A549 (cell line): ENCODE data around the gene PCNX1. TPM values are rescaled to one million over a fixed set of nuclear protein-coding genes. Genes with fewer than 3 reads are reported as not detected.

Experiments used
- ATAC-seq, 2 experiments: fragments of 200-7000 bp in 1 of 2; fragments of >200 bp in 1 of 2; cut with Nextera tagmentation in 1 of 2; cut with Tn5 transposase in 1 of 2; 3 replicates each; pipeline versions ENCODE4 v1.8.0 to v1.9.1; 2018 to 2020; ENCODE audit warnings: mild to moderate bottlenecking in 1 of 2, moderate library complexity in 1 of 2
- CTCF ChIA-PET: fragments of 300-600 bp; sonication (Branson Sonifier 250); formaldehyde crosslinking; extraction: SDS; loops from one replicate; lab custom pipeline; 2021; ENCODE audit warnings: antibody characterized with exemption, inconsistent platforms; lab: Yijun Ruan, JAX
- POLR2A ChIA-PET: fragments of 350-600 bp; formaldehyde crosslinking; extraction: SDS; loops from one replicate; lab custom pipeline; 2021; ENCODE audit warnings: antibody characterized with exemption, inconsistent platforms; lab: Yijun Ruan, JAX
- DNase-seq, 2 experiments: peaks; one replicate each; pipeline versions ENCODE4 v3.0.0 to v3.0.0-alpha.2; 2011 to 2016; ENCODE audit warnings: low read depth in 1 of 2, low spot score in 1 of 2
- FAIRE-seq: peaks from 2 replicates; lab custom pipeline; 2011; peaks lifted over from hg19 to GRCh38; lab: Jason Lieb, UNC
- H3K27ac ChIP-seq, 2 experiments: fragments of >200 bp; sonication (Bioruptor Twin); formaldehyde crosslinking; 3 replicates each; pipeline ENCODE4 v1.5.1; 2016 to 2017
- H3K4me1 ChIP-seq: fragments of >200 bp; sonication (Bioruptor Twin); formaldehyde crosslinking; 3 replicates; pipeline ENCODE4 v1.6.1; 2016
- H3K4me2 ChIP-seq: fragments of >200 bp; sonication (Bioruptor Twin); formaldehyde crosslinking; 3 replicates; pipeline ENCODE4 v1.6.1; 2016
- H3K4me3 ChIP-seq: fragments of >200 bp; sonication (Bioruptor Twin); formaldehyde crosslinking; 3 replicates; pipeline ENCODE4 v1.5.1; 2016
- H3K9me3 ChIP-seq: fragments of >200 bp; sonication (Bioruptor Twin); formaldehyde crosslinking; 3 replicates; pipeline ENCODE4 v1.6.1; 2016
- CBX8 ChIP-seq: fragments of 200-600 bp; sonication (generic); IDR thresholded peaks from 2 replicates; pipeline ENCODE4 v1.6.1; 2016
- CEBPB ChIP-seq, 2 experiments: fragments of >200 bp in 1 of 2; sonication (Bioruptor Twin) in 1 of 2; formaldehyde crosslinking in 1 of 2; IDR thresholded peaks; 2 replicates each; pipeline ENCODE4 v1.6.1; 2012 to 2016
- CHD4 ChIP-seq: fragments of 200-600 bp; sonication (generic); IDR thresholded peaks from 2 replicates; pipeline ENCODE4 v1.6.1; 2016; ENCODE audit warnings: antibody characterized with exemption, mild to moderate bottlenecking, borderline replicate concordance
- EHMT2 ChIP-seq: fragments of 200-600 bp; sonication (generic); IDR thresholded peaks from 2 replicates; pipeline ENCODE4 v1.6.1; 2016; ENCODE audit warnings: antibody characterized with exemption, low read depth, mild to moderate bottlenecking, moderate library complexity
- EP300 ChIP-seq, 2 experiments: fragments of >200 bp; sonication (Bioruptor Twin); formaldehyde crosslinking; IDR thresholded peaks; 2 replicates in 1 of 2; 3 replicates in 1 of 2; pipeline ENCODE4 v1.6.1; 2016 to 2017
- ESRRA ChIP-seq: fragments of 150-350 bp; IDR thresholded peaks from 2 replicates; pipeline ENCODE4 v1.6.1; 2014; ENCODE audit warnings: mild to moderate bottlenecking, low read length, borderline replicate concordance
- FOSB ChIP-seq: fragments of 250-450 bp; sonication (Bioruptor Pico); IDR thresholded peaks from 2 replicates; pipeline ENCODE4 v1.5.0; 2020; ENCODE audit warnings: mild to moderate bottlenecking, moderate library complexity
- FOSL2 ChIP-seq, 2 experiments: fragments of 450-650 bp in 1 of 2; fragments of >200 bp in 1 of 2; sonication (Bioruptor Twin) in 1 of 2; formaldehyde crosslinking; IDR thresholded peaks; 2 replicates each; pipeline versions ENCODE4 v1.5.0 to v1.6.1; 2016 to 2020; ENCODE audit warnings: mild to moderate bottlenecking in 1 of 2, moderate library complexity in 1 of 2
- HDAC2 ChIP-seq: fragments of 200-600 bp; sonication (generic); IDR thresholded peaks from 2 replicates; pipeline ENCODE4 v1.6.1; 2016
- HOXA7 ChIP-seq: fragments of 250-450 bp; sonication (Bioruptor Pico); IDR thresholded peaks from 2 replicates; pipeline ENCODE4 v1.5.0; 2020; ENCODE audit warnings: mild to moderate bottlenecking, moderate library complexity
- HOXB13 ChIP-seq: fragments of 250-450 bp; sonication (Bioruptor Pico); IDR thresholded peaks from 2 replicates; pipeline ENCODE4 v1.5.0; 2020; ENCODE audit warnings: low read depth, mild to moderate bottlenecking, moderate library complexity
- JUNB ChIP-seq: fragments of >200 bp; sonication (Bioruptor Twin); formaldehyde crosslinking; IDR thresholded peaks from 2 replicates; pipeline ENCODE4 v1.6.1; 2016
- KDM5A ChIP-seq: fragments of 200-600 bp; sonication (generic); IDR thresholded peaks from 2 replicates; pipeline ENCODE4 v1.6.1; 2016; ENCODE audit warnings: antibody characterized with exemption, mild to moderate bottlenecking
- MAZ ChIP-seq: fragments of 150-350 bp; IDR thresholded peaks from 2 replicates; pipeline ENCODE4 v1.6.1; 2014; ENCODE audit warnings: antibody characterized with exemption, low read depth, low read length, borderline replicate concordance
- PHF8 ChIP-seq: fragments of 200-600 bp; sonication (generic); IDR thresholded peaks from 2 replicates; pipeline ENCODE4 v1.6.1; 2016; ENCODE audit warnings: low read depth, mild to moderate bottlenecking, antibody characterized with exemption, moderate library complexity, borderline replicate concordance
- POLR2AphosphoS2 ChIP-seq: conservative IDR thresholded peaks from 2 replicates; pipeline ENCODE4 v1.6.1; 2012; ENCODE audit warnings: low read length, improper control_type of control experiment, inconsistent platforms
- RAD21 ChIP-seq, 2 experiments: fragments of >200 bp in 1 of 2; sonication (Bioruptor Twin) in 1 of 2; formaldehyde crosslinking in 1 of 2; IDR thresholded peaks in 1 of 2; conservative IDR thresholded peaks in 1 of 2; 2 replicates in 1 of 2; 3 replicates in 1 of 2; pipeline ENCODE4 v1.6.1; 2012 to 2018; ENCODE audit warnings: inconsistent platforms in 1 of 2
- RARB ChIP-seq: fragments of 250-450 bp; sonication (Bioruptor Pico); IDR thresholded peaks from 2 replicates; pipeline ENCODE4 v1.8.0; 2021; ENCODE audit warnings: mild to moderate bottlenecking, moderate library complexity
- RFX5 ChIP-seq: fragments of 450-650 bp; IDR thresholded peaks from 2 replicates; pipeline ENCODE4 v1.7.1; 2014; ENCODE audit warnings: antibody characterized with exemption, mild to moderate bottlenecking, moderate library complexity
- RNF2 ChIP-seq: fragments of 200-600 bp; sonication (generic); IDR thresholded peaks from 2 replicates; pipeline ENCODE4 v1.6.1; 2016; ENCODE audit warnings: low read depth, mild to moderate bottlenecking, antibody characterized with exemption, moderate library complexity, borderline replicate concordance
- TFCP2L1 ChIP-seq: fragments of 250-450 bp; sonication (Bioruptor Pico); IDR thresholded peaks from 2 replicates; pipeline ENCODE4 v1.5.0; 2021; ENCODE audit warnings: mild to moderate bottlenecking
- TP53 ChIP-seq: fragments of 250-450 bp; sonication (Bioruptor Pico); IDR thresholded peaks from 2 replicates; pipeline ENCODE4 v1.5.0; 2021; ENCODE audit warnings: mild to moderate bottlenecking, moderate library complexity
- ZFP36 ChIP-seq: fragments of 450-650 bp; IDR thresholded peaks from 2 replicates; pipeline ENCODE4 v1.6.1; 2014; ENCODE audit warnings: borderline replicate concordance; ENCODE audit not compliant: partially characterized antibody
- ZNF302 ChIP-seq: fragments of 250-450 bp; sonication (Bioruptor Pico); IDR thresholded peaks from 2 replicates; pipeline ENCODE4 v1.9.0; 2021; ENCODE audit warnings: inconsistent platforms, mild to moderate bottlenecking, moderate library complexity
- WGBS: methylation state at CpG from one replicate; pipeline ENCODE4 v1.1.6; 2017; ENCODE audit errors: missing lambda C conversion rate; 5-methylcytosine and 5-hydroxymethylcytosine counted together
- polyA plus RNA-seq, 4 experiments: library from polyadenylated mRNA; depleted of rRNA in 3 of 4; stranded (reverse); fragments of >200 nt; fragmentation: RNase III in 1 of 4; extraction: RNeasy Plus Mini Kit Qiagen cat#74134 plus additional on column Dnase treatment in 1 of 4; gene quantifications; 2 replicates in 3 of 4; 3 replicates in 1 of 4; pipeline ENCODE4 v1.2.3, GENCODE V29; 2011 to 2017
- TF ChIP-seq, protein P1 (sequence below): fragments of >200 bp; sonication (Bioruptor Twin); formaldehyde crosslinking; IDR thresholded peaks from 3 replicates; pipeline ENCODE4 v1.5.1; 2016
- TF ChIP-seq, protein P2 (sequence below): fragments of 450-650 bp; IDR thresholded peaks from 2 replicates; pipeline ENCODE4 v1.6.1; 2014; ENCODE audit warnings: antibody characterized with exemption
- TF ChIP-seq, protein P3 (sequence below): IDR thresholded peaks from 2 replicates; pipeline ENCODE4 v1.6.1; 2012

The PCNX1 gene
- polyA plus RNA-seq, 2 of the 4 experiments (the other 2 are of a cell fraction), result 10.4 to 45.0 TPM

DNA sequence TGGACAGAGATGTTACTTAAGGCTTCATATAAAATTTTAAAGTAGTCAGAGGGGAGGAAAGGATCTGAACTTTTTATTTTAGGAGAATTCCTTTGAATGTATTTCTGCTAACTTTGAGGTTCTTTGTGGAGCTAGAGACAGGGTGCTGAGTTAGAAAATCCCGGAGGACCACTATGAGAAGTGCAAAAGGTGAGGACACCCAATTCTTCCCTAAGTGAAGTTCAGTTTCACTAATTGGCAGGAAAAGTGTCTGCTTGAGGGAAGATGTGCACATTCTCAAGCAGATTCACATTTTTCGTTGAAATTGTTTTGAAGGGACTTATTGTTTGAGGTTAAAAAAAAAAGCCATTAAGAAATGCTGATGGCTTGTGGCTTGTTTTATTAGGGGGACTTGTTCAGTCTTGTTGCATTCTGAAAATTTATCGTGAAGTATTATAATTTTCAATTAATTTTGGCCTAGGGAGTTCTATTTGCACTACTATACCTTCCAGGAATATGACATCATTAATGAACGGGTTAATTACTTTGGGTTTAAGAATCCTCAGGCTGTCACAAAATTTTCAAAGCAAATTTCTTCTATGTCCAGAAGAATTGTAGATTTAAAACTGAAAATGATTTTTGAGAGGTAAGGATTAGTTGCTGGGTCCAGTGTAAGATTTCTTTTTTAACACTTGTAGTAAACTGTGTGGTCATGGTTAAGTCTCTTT, 1.8 kb downstream of the PCNX1 start:
- TF ChIP-seq MAZ, result no peak
- TF ChIP-seq FOSL2 (IDR thresholded peaks at IDR 0.05), result no peak
- no peak for TF ChIP-seq FOSL2 (CRISPR knock-in tag; IDR thresholded peaks at IDR 0.05)
- no peak for TF ChIP-seq FOSB (CRISPR knock-in tag)
- no peak for TF ChIP-seq ESRRA
- no peak for TF ChIP-seq ZFP36
- TF ChIP-seq TP53, result no peak
- TF ChIP-seq, protein P1, sequence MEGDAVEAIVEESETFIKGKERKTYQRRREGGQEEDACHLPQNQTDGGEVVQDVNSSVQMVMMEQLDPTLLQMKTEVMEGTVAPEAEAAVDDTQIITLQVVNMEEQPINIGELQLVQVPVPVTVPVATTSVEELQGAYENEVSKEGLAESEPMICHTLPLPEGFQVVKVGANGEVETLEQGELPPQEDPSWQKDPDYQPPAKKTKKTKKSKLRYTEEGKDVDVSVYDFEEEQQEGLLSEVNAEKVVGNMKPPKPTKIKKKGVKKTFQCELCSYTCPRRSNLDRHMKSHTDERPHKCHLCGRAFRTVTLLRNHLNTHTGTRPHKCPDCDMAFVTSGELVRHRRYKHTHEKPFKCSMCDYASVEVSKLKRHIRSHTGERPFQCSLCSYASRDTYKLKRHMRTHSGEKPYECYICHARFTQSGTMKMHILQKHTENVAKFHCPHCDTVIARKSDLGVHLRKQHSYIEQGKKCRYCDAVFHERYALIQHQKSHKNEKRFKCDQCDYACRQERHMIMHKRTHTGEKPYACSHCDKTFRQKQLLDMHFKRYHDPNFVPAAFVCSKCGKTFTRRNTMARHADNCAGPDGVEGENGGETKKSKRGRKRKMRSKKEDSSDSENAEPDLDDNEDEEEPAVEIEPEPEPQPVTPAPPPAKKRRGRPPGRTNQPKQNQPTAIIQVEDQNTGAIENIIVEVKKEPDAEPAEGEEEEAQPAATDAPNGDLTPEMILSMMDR, result no peak
- TF ChIP-seq, protein P2, sequence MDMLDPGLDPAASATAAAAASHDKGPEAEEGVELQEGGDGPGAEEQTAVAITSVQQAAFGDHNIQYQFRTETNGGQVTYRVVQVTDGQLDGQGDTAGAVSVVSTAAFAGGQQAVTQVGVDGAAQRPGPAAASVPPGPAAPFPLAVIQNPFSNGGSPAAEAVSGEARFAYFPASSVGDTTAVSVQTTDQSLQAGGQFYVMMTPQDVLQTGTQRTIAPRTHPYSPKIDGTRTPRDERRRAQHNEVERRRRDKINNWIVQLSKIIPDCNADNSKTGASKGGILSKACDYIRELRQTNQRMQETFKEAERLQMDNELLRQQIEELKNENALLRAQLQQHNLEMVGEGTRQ, result no peak
- no peak for TF ChIP-seq RNF2
- TF ChIP-seq HDAC2, result no peak
- no peak for TF ChIP-seq JUNB
- POLR2A ChIA-PET, result no interaction called here
- Histone ChIP-seq H3K9me3 (no peaks in the 10 kb centered on the region), H3K27ac (peak overlapping the region; percentile 95), H3K4me1 (peaks cover 23% of the 10 kb centered on the region), H3K4me2 (peak overlapping the region; percentile 83), H3K4me3 (peak overlapping the region; percentile 89)
- CTCF ChIA-PET, result interaction anchor here (1.5 kb wide), 1 partner anchor 26 kb away, joined by 3 read pairs; no protein-coding TSS in a partner anchor
- ATAC-seq (no peak), FAIRE-seq (no peak), DNase-seq (no peak)
- WGBS, result 51% methylated on average over 4 of the region's 4 CpGs

DNA sequence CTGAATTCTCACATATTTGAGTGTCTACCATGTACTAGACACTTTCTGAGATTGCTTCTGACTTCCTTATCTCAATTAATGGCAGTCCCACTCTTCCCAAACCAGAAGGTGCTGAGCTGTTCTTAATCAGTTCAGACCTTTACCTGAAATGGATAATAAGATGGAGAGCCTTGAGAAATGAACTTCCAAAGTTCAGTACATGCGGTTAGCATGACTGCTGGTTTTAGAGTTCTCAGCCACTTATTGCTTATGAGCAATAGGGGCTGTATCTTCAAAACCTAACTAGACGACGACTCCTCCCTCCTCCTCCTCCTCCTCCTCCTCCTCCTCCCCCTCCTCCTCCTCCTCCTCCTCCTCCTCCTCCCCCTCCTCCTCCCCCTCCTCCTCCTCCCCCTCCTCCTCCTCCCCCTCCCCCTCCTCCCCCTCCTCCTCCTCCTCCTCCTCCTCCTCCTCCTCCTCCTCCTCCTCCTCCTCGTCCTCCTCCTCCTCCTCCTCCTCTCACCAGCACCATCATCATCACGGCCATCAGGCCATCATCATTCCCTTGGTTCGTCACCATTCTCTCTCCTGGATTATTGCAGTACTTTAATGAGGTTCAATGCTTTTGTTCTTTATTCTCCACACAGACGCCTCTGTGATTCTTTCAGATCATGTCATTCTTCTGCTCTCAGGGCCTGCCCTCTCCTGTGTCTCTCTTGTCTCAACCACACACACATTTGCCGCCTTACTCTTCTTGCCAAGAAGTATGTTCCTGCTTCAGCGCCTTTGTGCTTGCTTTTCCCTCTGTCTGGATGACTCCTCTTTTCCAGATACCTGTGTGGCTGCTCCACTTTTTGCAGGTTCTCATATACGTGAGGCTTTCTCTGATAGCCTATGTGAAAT, 2.7 kb downstream of the PCNX1 start:
- Histone ChIP-seq H3K4me3 (no peak overlapping the region), H3K4me2 (peak overlapping the region; percentile 83), H3K27ac (no peak overlapping the region; a peak in 1 of 6 replicates), H3K9me3 (no peaks in the 10 kb centered on the region), H3K4me1 (peaks cover 23% of the 10 kb centered on the region)
- ChIA-PET CTCF (interaction anchor here (0.8 to 1.5 kb wide), 3 partner anchors 24 to 92 kb away, joined by 3 to 4 read pairs (median 3); no protein-coding TSS in a partner anchor), POLR2A (no interaction called here)
- TF ChIP-seq CBX8, result no peak
- TF ChIP-seq, protein P1, result no peak
- no peak for TF ChIP-seq PHF8
- TF ChIP-seq ZNF302 (CRISPR knock-in tag), result no peak
- TF ChIP-seq EP300 (IDR thresholded peaks at IDR 0.05), result no peak
- TF ChIP-seq, protein P3, sequence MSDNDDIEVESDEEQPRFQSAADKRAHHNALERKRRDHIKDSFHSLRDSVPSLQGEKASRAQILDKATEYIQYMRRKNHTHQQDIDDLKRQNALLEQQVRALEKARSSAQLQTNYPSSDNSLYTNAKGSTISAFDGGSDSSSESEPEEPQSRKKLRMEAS, result no peak
- TF ChIP-seq RAD21 (conservative IDR thresholded peaks at IDR 0.05 in 1 of 2, IDR thresholded peaks at IDR 0.05 in 1 of 2), result no peak
- no peak for TF ChIP-seq RFX5
- TF ChIP-seq KDM5A, result no peak
- TF ChIP-seq HOXA7 (CRISPR knock-in tag), result no peak
- no peak for TF ChIP-seq CEBPB (IDR thresholded peaks at IDR 0.05)
- TF ChIP-seq EHMT2, result no peak
- TF ChIP-seq CHD4, result no peak
- no peak for TF ChIP-seq HOXB13 (CRISPR knock-in tag)
- no peak for TF ChIP-seq RARB (CRISPR knock-in tag)
- TF ChIP-seq TFCP2L1, result no peak
- TF ChIP-seq POLR2AphosphoS2, result no peak
- no peak for TF ChIP-seq FOSB (CRISPR knock-in tag)
- FAIRE-seq (no peak), ATAC-seq (no peak), DNase-seq (no peak)
- 82% methylated on average over 9 of the region's 10 CpGs for WGBS
